ENCODE measurements around the gene TDP1. TPM values are rescaled to one million over a fixed set of nuclear protein-coding genes. Genes with fewer than 3 reads are reported as not detected.

Gene TDP1
- total RNA-seq, 1 donor: 24.8 TPM

DNA sequence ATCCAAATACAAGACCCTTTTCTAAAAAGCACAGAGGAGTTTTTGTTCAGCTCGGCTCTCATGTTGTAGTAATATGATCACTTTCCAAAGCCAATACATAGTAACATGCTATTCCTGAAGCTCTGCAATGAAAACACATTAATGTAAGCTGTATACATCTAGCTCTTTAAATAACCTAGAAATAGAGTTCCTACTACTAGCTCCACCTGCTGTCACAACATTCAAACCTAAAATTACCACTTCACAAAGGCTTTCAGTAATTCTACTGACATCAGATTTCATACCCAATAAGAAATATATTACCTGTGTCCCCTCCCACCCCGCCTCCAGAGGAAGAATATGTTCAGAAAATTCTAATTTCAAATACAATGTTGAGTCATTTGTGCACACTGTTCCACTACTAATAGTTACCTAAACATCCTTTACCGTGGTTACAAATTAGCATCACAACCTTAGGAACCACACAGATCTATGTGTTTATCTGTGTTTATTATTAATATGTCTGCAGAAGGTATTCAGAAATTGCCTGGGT lies 19.0 kb upstream of the TDP1 start:
- DNase-seq (ENCODE audit: low read depth in 2 of 3, low spot score in 2 of 3): no peak

DNA sequence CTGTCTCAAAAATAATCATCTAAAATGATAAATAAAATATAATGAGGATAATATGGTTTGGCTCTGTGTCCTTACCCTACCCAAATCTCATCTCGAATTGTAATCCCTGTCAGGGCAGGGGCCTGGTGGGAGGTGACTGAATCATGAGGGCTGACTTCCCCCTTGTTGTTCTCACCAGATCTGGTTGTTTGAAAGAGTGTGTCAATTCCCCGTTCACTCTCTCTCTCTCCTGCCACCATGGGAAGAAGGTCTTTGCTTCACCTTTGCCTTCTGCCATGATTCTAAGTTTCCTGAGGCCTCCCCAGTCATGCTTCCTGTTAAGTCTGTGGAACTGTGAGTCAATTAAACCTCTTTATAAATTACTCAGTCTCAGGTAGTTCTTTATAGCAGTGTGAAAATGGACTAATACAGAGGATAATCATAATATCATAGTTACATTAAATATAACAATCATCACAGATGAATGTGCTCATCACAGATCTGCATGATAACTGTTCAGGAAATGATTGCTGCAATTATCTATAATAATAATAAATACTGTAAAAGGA lies 13.8 kb upstream of the TDP1 start:
- DNase-seq (ENCODE audit: low read depth in 2 of 3, low spot score in 2 of 3): no peak

DNA sequence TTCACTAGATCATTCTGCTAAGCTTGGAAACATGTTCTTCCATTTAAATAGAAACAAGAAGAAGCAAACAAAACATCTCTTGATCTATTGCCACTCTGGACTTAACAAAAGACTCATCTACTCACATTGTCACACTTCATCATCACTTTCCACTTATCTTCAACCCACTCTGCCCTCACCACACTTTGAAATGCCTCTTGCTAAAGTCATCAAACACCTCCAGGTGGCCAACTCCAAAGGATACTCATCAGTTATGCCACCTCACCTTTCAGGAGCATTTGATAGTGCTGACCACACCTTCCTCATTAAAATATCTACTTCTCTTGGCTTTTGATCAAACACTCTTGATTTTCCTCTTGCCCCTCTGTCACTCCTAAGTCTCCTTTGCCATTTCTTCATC lies 8.4 kb upstream of the TDP1 start:
- DNase-seq (ENCODE audit: low read depth in 2 of 3, low spot score in 2 of 3): no peak

DNA sequence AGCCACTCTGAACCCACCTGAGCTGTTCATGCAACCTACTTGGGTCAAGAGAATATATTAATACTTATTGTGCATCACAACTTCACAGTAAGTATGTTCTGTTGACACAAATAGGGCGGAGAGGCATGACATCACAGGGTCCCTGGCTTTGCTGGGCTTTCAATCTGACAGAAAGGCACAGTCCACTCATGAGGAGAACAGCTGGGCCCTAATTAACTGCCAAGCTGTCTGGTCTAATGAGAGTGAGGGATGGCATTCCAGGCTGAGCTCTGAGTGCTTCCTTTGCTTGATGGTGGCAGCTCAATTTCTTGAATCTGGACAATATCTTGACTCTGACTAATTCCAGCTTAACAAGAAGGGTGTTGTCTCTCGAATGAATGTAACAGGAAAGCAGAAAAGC lies 3.2 kb upstream of the TDP1 start:
- DNase-seq (ENCODE audit: low read depth in 2 of 3, low spot score in 2 of 3): no peak

DNA sequence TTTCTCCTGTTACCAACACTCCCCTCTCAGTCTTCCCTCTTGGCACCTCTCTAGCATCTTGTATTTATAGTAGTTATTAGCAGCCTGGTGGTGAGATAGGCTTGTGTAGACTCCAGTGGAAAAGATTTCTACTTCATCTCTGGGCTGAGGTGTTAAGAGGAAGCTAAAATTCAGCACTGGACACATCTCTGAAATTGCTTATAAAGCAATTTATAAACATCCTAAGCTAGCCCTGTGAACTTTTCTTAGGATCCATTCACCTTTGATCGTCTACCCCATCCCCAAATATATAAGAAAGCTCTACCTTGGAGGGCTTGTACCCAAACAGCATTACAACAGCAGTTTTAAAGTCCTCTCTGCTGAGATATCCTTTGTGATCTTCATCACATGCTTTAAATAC lies 2.1 kb upstream of the TDP1 start:
- no peak for DNase-seq (ENCODE audit: low read depth in 2 of 3, low spot score in 2 of 3)

DNA sequence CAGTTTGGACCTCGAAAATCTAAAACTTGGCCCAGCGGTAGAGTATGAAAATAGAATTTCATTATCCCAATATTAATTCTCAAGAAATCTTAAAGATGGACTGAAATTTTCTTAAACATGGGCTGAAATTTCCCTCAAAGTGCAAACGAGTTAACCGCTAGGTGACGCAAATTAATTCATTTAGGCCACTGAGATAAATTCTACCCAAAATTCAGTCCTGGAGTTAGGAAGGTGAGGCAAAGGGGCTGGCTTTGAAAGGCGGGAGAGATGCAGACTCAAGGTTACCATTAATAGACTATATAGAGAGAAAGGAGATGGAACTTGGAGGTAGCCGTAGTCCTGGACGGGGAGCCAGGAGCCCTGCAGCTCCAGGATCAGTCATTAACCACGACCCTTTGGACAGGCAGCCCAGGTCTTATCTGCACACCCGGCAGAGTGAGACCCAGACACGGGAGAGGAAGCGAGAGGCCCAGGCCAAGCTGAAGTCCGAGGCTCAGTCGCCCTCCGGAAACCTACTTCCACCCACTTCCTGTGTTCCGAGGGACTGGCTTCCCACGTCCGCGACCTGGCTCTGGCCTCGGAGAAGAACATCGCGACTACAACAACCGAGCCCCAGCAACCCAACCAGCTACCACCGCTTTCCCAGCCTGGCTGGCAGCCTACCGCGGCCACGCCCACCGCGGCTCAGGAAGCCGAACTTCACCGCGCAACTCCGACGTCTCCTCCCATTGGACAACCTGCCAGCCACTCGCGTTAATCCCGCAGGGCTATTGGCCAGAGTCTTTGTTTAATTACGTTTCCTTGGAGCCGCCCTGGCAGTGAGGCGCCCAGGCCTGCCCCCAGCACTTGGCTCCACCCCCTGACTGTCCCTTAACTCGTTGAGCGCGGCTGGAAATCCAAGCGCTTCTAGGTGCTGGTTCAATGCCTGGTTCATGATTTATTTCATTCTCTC lies 1.4 kb upstream of the TDP1 start, which contains the start of gene EFCAB11:
Gene EFCAB11 (minus strand): TSS at position 661 of the 952 bp plus-strand sequence. CDS start 70 bp downstream, at position 591.
- peak; percentile 84 to 99 (median 97) for DNase-seq (ENCODE audit: low read depth in 2 of 3, low spot score in 2 of 3)

DNA sequence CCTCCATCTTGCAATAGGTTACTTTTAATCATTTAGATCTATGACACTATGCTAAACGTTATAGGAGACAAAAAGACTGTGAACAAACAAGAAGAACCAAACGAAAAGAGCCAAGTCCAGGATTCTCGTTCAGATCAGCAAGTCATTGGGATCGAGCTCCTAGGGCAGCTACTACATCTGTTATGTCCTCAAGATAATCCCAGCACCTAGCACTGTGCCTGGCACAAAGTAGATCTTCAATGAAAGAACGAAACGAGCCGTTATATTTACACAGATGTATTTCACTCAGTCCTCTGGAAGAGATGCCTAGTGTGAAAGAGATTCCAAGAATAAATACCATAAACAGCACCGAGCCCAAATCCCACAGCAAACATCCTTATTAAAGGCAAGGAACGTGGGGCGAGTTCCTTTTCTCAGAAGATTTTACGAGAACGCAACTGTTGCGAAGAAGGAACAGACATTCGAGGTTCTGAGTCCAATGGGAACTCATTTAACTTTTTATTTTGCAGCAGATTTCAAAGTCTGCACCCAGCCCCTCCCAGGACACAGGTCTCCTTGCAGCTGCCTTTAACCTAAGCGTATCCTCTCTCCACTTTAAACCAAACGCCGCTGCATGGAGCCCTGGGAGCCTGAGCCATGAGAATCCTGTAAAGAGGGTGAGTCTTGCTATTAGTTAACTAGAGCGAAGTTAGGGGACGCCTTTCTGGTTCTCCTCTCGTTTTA lies 544 bp upstream of the TDP1 start:
- DNase-seq (ENCODE audit: low read depth in 2 of 3, low spot score in 2 of 3): no peak

DNA sequence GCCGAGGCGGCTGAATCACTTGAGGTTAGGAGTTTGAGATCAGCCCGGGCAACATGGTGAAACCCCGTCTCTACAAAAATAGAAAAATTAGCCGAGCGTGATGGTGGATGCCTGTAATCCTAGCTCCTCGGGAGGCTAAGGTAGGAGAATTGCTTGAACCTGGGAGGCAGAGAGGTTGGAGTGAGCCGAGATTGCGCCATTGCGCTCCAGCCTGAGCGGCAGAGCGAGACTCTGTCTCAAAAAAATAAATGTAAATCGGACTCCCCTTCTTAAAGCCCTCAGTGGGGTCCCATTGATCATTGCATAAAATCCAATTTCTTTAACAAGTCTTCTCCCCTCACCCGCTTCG lies 908 bp downstream of the TDP1 start:
- DNase-seq (ENCODE audit: low read depth in 2 of 3, low spot score in 2 of 3): no peak

DNA sequence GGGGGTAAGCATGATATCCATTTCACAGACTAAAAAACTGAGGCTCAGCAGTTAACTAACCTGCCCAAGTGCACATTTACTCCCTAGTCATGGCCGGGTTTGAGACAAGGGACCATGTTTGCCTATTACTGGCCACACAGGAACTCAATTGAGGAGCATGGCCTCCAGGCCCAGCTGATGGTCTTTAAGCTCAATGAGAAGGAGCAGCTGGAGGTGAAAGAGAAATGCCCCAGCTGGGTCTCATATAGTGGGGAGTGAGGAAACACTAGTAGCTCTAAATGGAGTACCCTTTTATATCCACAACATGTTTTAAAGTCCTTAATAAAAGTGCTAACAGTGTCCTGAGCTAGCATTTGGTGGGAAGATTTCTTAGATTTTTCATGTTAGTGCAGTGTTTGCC lies 1.6 kb downstream of the TDP1 start:
- DNase-seq (ENCODE audit: low read depth in 2 of 3, low spot score in 2 of 3): no peak

DNA sequence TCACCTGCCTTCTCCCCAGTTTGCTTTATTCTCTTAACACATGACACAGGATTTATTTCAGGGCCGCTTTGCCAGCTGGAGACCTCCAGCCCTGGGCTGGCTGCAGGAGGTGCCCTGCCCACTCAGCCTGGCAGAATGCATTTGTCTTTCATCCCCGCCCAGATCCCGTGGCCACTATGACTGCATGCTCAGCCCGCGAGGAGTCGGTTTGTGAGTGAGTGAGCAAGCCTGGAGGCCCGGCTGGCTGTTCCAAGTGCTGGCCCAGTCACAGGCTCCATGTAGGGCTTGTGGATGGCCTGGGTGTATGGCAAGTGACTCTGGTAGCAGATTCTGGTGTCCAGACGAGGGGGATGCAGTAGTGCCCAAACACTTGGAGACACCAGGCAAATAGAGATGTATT lies 2.1 kb downstream of the TDP1 start:
- DNase-seq (ENCODE audit: low read depth in 2 of 3, low spot score in 2 of 3): no peak

DNA sequence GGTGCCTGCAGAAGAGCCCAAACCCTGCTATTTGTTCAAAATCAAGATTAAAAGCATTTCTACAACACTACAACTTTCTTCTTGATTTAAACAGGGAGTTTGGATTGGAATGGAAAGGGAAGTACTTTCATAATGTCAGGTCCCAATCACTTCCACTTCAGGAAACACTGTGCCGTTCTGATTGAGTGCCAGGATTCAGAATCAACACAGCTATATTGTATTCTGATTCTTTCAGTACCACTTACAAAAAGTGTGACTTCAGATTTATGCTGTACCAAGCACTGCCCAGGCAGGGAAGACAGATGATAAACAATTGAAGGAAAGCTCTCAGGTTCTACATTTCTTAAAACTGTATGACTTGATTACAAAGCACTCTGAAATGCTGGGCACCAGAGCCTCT lies 3.2 kb downstream of the TDP1 start:
- no peak for DNase-seq (ENCODE audit: low read depth in 2 of 3, low spot score in 2 of 3)

DNA sequence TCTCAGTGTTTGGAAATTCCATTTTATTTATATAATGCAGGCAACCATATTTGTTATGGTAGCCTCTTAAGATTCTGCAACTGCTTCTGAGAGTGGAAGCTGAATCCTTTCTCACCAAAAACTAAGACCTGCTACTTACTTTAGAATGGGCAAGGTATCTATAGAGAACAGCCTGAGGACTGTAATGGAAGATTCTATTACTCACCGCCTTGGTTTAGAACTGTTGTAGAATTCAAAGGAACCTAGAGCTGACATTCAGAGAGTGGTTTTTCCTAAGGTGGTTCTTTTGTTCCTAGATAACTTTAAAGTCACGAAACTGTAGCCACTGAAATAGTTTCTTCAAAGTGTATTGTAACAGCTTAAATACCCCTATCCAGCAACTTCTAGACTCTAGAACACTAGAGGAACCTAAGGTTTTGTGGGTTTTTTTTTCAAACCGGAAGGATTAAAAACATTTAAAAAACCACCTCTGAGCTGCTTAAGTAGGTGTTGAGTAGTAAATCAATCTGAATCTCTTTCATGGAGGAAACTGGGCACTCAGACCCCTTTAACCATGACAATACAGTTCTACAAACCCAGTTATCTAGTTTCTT lies 4.2 kb downstream of the TDP1 start:
- peak in 2 of 3 donors; percentile 18 to 76 for DNase-seq (ENCODE audit: low read depth in 2 of 3, low spot score in 2 of 3)

DNA sequence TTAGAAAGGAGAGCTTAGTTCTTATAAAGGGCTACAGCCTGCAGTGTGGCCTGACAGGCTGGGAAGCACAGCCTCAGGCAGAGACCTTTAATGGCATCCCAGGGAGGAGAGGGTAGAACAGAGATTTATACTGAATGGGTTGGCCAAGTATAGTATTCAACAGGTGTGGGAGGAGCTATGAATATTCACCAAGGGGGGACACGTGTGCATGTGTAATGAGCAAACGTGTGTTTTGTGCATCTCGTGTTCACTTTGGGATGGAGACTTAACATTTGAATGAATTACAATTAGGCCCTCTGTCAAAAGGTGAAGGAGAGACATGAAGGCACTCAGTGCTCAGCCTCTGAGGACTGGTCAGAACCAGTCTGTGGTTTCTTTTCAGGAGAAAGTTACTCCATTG lies 5.2 kb downstream of the TDP1 start:
- no peak for DNase-seq (ENCODE audit: low read depth in 2 of 3, low spot score in 2 of 3)

DNA sequence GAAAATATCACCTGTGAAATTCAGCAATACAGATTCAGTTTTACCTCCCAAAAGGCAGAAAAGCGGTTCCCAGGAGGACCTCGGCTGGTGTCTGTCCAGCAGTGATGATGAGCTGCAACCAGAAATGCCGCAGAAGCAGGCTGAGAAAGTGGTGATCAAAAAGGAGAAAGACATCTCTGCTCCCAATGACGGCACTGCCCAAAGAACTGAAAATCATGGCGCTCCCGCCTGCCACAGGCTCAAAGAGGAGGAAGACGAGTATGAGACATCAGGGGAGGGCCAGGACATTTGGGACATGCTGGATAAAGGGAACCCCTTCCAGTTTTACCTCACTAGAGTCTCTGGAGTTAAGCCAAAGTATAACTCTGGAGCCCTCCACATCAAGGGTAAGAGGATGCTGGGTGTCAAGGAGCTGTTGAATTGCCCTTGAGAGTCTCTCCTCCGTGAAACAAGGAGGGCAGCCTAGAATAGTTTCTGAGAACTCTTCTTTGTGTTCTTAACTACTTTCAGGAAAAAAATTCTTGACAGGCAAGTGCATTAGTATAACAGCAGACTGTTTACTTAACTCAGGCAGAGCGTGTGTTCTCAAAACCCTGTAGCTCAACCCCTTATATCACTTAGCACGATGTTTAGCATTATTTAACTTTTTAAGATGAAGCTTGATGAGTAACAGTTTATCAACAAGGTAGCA lies 7.7 kb downstream of the TDP1 start:
- DNase-seq (ENCODE audit: low read depth in 2 of 3, low spot score in 2 of 3): no peak

DNA sequence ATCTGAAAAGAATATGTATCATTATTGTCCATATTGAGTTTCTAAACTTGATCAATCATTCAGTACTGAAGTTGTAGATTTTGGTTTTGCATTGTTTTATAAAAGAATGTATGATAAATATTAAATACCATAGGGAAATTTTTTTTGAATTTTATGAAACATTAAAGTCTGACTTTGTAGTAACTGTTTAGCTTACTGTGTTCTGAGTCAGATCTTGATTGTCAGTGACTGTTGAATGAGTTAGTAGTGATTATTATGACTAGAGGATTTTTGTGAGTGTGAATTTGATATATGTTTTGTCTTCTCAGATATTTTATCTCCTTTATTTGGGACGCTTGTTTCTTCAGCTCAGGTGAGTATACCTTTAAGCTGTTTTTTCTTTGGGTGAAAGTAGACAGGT lies 10.1 kb downstream of the TDP1 start:
- DNase-seq (ENCODE audit: low read depth in 2 of 3, low spot score in 2 of 3): no peak

DNA sequence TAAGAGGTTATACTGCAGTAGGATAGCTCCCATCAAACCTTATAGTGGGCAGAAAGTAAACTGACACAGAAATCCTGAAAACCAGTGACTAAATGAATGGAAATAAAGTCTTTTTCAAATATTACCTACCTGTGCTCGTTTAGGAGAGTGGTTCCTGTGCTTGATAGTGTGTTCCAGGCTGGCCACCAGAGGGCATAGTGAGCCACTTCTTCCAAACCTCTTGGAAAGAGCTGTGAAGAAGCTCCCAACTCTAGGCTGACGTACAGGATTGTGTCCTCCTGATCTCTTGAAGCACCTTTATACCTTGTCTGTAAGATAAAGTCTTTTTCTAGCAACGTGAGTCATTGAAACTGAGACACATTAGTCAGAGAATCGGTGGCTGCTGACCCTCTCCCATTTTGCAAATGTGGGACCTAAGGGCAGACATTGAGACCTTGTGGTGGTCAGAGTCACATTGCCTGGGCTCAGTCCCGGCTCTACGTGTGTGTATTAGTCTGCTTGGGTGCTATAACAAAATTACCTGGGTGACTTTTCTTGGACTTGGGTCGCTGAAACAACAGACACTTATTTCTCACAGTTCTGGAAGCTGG lies 17.6 kb downstream of the TDP1 start:
- DNase-seq (ENCODE audit: low read depth in 2 of 3, low spot score in 2 of 3): peak in 2 of 3 donors; percentile 39 to 67

DNA sequence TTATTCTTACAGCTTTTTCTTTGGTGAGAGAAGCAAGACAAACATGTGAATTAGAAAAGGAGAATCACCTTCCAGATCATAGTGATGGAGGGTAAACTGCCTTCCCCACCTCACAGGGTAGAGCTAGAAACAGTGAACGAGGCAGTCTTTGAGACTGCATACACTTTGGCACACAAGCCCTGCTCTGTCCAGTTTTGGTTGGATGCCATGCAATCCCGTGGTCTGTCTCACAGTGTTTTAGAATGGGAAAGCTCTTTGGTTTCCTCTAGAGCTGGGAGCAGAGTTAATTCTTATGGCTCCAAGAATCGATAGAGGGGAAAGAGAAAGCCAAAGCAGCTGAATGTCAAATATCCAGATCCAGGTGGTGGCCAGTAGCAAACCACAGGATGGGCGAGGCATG lies 21.9 kb downstream of the TDP1 start:
- DNase-seq (ENCODE audit: low read depth in 2 of 3, low spot score in 2 of 3): no peak

DNA sequence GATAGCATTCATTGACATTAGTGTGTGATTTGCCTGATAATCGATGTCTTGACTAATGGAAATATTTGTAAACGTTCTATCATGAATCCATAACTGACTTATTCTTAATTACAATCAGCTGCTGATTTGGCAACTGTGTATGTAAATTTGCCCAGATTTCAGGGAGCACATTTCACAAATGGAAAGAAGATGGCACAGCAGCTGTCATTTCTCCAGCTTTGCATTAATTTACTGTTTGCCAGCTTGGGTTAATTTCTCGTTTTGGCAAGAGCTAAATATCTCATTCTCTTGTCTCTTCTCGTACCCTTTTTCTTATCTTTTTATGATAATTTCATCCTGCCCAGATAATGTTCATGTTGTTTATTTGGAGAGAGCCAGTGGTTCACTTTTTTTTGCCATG lies 22.9 kb downstream of the TDP1 start:
- DNase-seq (ENCODE audit: low read depth in 2 of 3, low spot score in 2 of 3): no peak

DNA sequence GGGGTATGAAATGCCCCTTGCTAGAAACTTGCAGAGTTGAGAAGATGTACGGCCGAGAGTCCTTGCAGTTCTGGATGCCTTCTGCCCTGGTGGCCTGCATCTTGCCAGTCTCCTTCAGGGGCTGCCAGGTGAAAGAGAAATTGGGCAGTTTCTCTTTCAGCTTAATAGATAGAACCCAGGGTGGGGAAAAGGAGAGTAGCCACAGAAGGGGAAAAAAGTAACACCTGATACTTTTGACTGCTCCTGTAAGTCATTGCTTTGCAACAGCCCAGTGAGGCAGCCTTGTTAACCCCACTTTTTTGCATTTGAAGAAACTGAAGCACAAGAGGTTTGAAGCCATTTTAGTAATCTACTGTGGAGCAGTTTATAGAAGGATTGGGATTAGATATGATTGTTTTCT lies 27.6 kb downstream of the TDP1 start:
- DNase-seq (ENCODE audit: low read depth in 2 of 3, low spot score in 2 of 3): no peak
